H1 (cell line): ENCODE data around the gene L3MBTL4. TPM values are rescaled to one million over a fixed set of nuclear protein-coding genes. Genes with fewer than 3 reads are reported as not detected.

ENCODE experiments used
- CTCF ChIA-PET: fragments of 300-600 bp; sonication (Branson Sonifier 250); formaldehyde crosslinking; loops from one replicate; lab custom pipeline; 2021; ENCODE audit not compliant: partially characterized antibody; lab: Charles Lee
- POLR2A ChIA-PET: fragments of 300-600 bp; sonication (Branson Sonifier 250); formaldehyde crosslinking; loops from one replicate; lab custom pipeline; 2021; ENCODE audit warnings: inconsistent platforms; ENCODE audit not compliant: partially characterized antibody; lab: Charles Lee
- DNase-seq, 2 experiments: peaks; one replicate each; pipeline versions ENCODE4 v3.0.0 to v3.0.0-alpha.2; 2010 to 2022; ENCODE audit warnings: low spot score in 2 of 2, low read depth in 1 of 2, mixed read lengths in 1 of 2
- FAIRE-seq: peaks from 2 replicates; lab custom pipeline; 2011; peaks lifted over from hg19 to GRCh38; lab: Jason Lieb, UNC
- H2AFZ ChIP-seq: 2 replicates; pipeline ENCODE4 v1.8.1; 2012; ENCODE audit warnings: low read length, inconsistent platforms
- H2AK5ac ChIP-seq: 2 replicates; pipeline ENCODE4 v1.6.1; 2013; ENCODE audit warnings: low read depth, low read length
- H2BK120ac ChIP-seq: replicated peaks from 2 replicates; pipeline ENCODE3; 2013; ENCODE audit warnings: low read depth, low read length, inconsistent platforms
- H2BK12ac ChIP-seq: 2 replicates; pipeline ENCODE4 v1.6.1; 2013; ENCODE audit warnings: low read depth, low read length
- H2BK15ac ChIP-seq: 2 replicates; pipeline ENCODE4 v1.6.1; 2013; ENCODE audit warnings: low read length
- H2BK20ac ChIP-seq: 2 replicates; pipeline ENCODE4 v1.6.1; 2013; ENCODE audit warnings: low read length
- H2BK5ac ChIP-seq: 2 replicates; pipeline ENCODE4 v1.6.1; 2013; ENCODE audit warnings: low read depth, low read length
- H3K14ac ChIP-seq: 2 replicates; pipeline ENCODE4 v1.6.1; 2013; ENCODE audit warnings: inconsistent platforms; ENCODE audit not compliant: insufficient read length
- H3K18ac ChIP-seq: 2 replicates; pipeline ENCODE4 v1.6.1; 2013; ENCODE audit warnings: low read length; ENCODE audit errors: extremely low read depth
- H3K23ac ChIP-seq: 2 replicates; pipeline ENCODE4 v1.6.1; 2013; ENCODE audit warnings: inconsistent platforms; ENCODE audit not compliant: insufficient read length
- H3K23me2 ChIP-seq: 2 replicates; pipeline ENCODE4 v1.6.1; 2013; ENCODE audit warnings: low read depth, low read length
- H3K27ac ChIP-seq: 2 replicates; pipeline ENCODE4 v1.6.1; 2011; ENCODE audit warnings: low read depth, low read length, inconsistent platforms
- H3K27me3 ChIP-seq, 4 experiments: replicated peaks in 1 of 4; 1 replicate in 1 of 4; 2 replicates in 3 of 4; pipeline versions ENCODE4 v1.6.1 to v1.8.1; 2011 to 2013; ENCODE audit warnings: low read length in 3 of 4, mild to moderate bottlenecking in 3 of 4, inconsistent platforms in 2 of 4, mixed read lengths in 2 of 4, moderate library complexity in 1 of 4; ENCODE audit not compliant: control insufficient read depth in 3 of 4, insufficient read depth in 3 of 4; ENCODE audit errors: extremely low read depth in 1 of 4
- H3K36me3 ChIP-seq, 4 experiments: 2 replicates each; pipeline versions ENCODE4 v1.6.1 to v1.8.1; 2011 to 2013; ENCODE audit warnings: mild to moderate bottlenecking in 4 of 4, low read length in 3 of 4, moderate library complexity in 2 of 4, control low read depth in 1 of 4, inconsistent platforms in 1 of 4; ENCODE audit not compliant: insufficient read depth in 4 of 4, control insufficient read depth in 2 of 4
- H3K4ac ChIP-seq: replicated peaks from 2 replicates; pipeline ENCODE3; 2013; ENCODE audit warnings: low read length, low read depth, mixed read lengths, inconsistent platforms; ENCODE audit not compliant: insufficient read length
- H3K4me1 ChIP-seq, 4 experiments: replicated peaks in 1 of 4; 1 replicate in 1 of 4; 2 replicates in 3 of 4; pipeline versions ENCODE4 v1.6.1 to v1.8.1; 2011 to 2013; ENCODE audit warnings: low read length in 3 of 4, inconsistent platforms in 2 of 4, mixed read lengths in 1 of 4; ENCODE audit not compliant: insufficient read depth in 4 of 4, control insufficient read depth in 3 of 4
- H3K4me2 ChIP-seq, 2 experiments: 2 replicates each; pipeline versions ENCODE4 v1.6.1 to v1.8.1; 2011 to 2013; ENCODE audit warnings: low read depth in 2 of 2, low read length in 2 of 2, control low read depth in 1 of 2, inconsistent platforms in 1 of 2, mild to moderate bottlenecking in 1 of 2; ENCODE audit not compliant: insufficient read depth in 1 of 2
- H3K4me3 ChIP-seq, 4 experiments: fragments of 200-600, 300-600 bp in 1 of 4; sonication (generic), shearing (Covaris generic), sonication (Bioruptor Twin) in 1 of 4; 2 replicates each; pipeline versions ENCODE4 v1.5.1 to v1.8.1; 2011 to 2016; ENCODE audit warnings: low read length in 4 of 4, low read depth in 3 of 4, control low read depth in 2 of 4, inconsistent platforms in 2 of 4, mild to moderate bottlenecking in 2 of 4, mixed read lengths in 1 of 4, moderate library complexity in 1 of 4; ENCODE audit not compliant: insufficient read depth in 2 of 4; ENCODE audit errors: extremely low read depth in 1 of 4
- H3K56ac ChIP-seq: replicated peaks from 2 replicates; pipeline ENCODE3; 2013; ENCODE audit warnings: low read depth, mild to moderate bottlenecking, mixed read lengths, low read length, inconsistent platforms; ENCODE audit not compliant: insufficient read length
- H3K79me1 ChIP-seq: 2 replicates; pipeline ENCODE4 v1.6.1; 2013; ENCODE audit warnings: low read depth, low read length, control low read depth
- H3K79me2 ChIP-seq, 2 experiments: 2 replicates each; pipeline versions ENCODE4 v1.6.1 to v1.8.1; 2012 to 2013; ENCODE audit warnings: low read length in 2 of 2, mild to moderate bottlenecking in 2 of 2, inconsistent platforms in 1 of 2; ENCODE audit not compliant: insufficient read depth in 2 of 2, control insufficient read depth in 1 of 2
- H3K9ac ChIP-seq, 4 experiments: replicated peaks in 1 of 4; 1 replicate in 1 of 4; 2 replicates in 3 of 4; pipeline versions ENCODE4 v1.6.1 to v1.8.1; 2011 to 2013; ENCODE audit warnings: low read depth in 3 of 4, low read length in 3 of 4, control low read depth in 2 of 4, mild to moderate bottlenecking in 2 of 4, moderate library complexity in 2 of 4, inconsistent platforms in 1 of 4; ENCODE audit errors: extremely low read depth in 1 of 4
- H3K9me3 ChIP-seq, 2 experiments: 2 replicates each; pipeline versions ENCODE4 v1.6.1 to v1.8.1; 2012 to 2013; ENCODE audit warnings: mild to moderate bottlenecking in 2 of 2, moderate library complexity in 2 of 2, control low read depth in 1 of 2, inconsistent platforms in 1 of 2, low read depth in 1 of 2, low read length in 1 of 2, mixed read lengths in 1 of 2; ENCODE audit not compliant: insufficient read depth in 2 of 2
- H4K20me1 ChIP-seq, 2 experiments: replicated peaks in 1 of 2; 2 replicates each; pipeline versions ENCODE3 to v1.8.1; 2011 to 2013; ENCODE audit warnings: inconsistent platforms in 2 of 2, low read length in 2 of 2, mild to moderate bottlenecking in 1 of 2; ENCODE audit not compliant: insufficient read depth in 2 of 2, control insufficient read depth in 1 of 2
- H4K5ac ChIP-seq: 2 replicates; pipeline ENCODE4 v1.6.1; 2013; ENCODE audit warnings: low read length, low read depth, mixed read lengths, inconsistent platforms; ENCODE audit not compliant: insufficient read length
- H4K8ac ChIP-seq: 2 replicates; pipeline ENCODE4 v1.8.0; 2013; ENCODE audit warnings: mild to moderate bottlenecking, moderate library complexity, low read length, inconsistent platforms; ENCODE audit not compliant: insufficient read depth; ENCODE audit errors: extremely low read depth
- H4K91ac ChIP-seq: replicated peaks from 2 replicates; pipeline ENCODE3; 2013; ENCODE audit warnings: low read length, mixed read lengths, inconsistent platforms; ENCODE audit not compliant: insufficient read length
- CTCF ChIP-seq, 3 experiments: IDR thresholded peaks; 1 replicate in 2 of 3; 2 replicates in 1 of 3; pipeline versions ENCODE4 v1.5.1 to v1.6.1; 2011; ENCODE audit warnings: low read length in 3 of 3, mild to moderate bottlenecking in 3 of 3, inconsistent platforms in 2 of 3, low read depth in 1 of 3, moderate library complexity in 1 of 3; ENCODE audit not compliant: insufficient read depth in 1 of 3; ENCODE audit errors: control extremely low read depth in 1 of 3
- RAD21 ChIP-seq, 2 experiments: IDR thresholded peaks in 1 of 2; conservative IDR thresholded peaks in 1 of 2; 2 replicates each; pipeline ENCODE4 v1.6.1; 2011; ENCODE audit warnings: low read depth in 2 of 2, low read length in 2 of 2, improper control_type of control experiment in 1 of 2, inconsistent platforms in 1 of 2, mild to moderate bottlenecking in 1 of 2, moderate library complexity in 1 of 2
- RXRA ChIP-seq: IDR thresholded peaks from 2 replicates; pipeline ENCODE4 v1.6.1; 2011; ENCODE audit warnings: low read depth, mild to moderate bottlenecking, low read length, moderate library complexity; ENCODE audit not compliant: insufficient read depth
- YY1 ChIP-seq: IDR thresholded peaks from 2 replicates; pipeline ENCODE4 v1.6.1; 2011; ENCODE audit warnings: low read depth, mild to moderate bottlenecking, low read length
- WGBS, 2 experiments: shearing (Covaris generic) in 1 of 2; methylation state at CpG; one replicate each; pipeline versions ENCODE4 v1.1.6 to v1.1.7; 2013 to 2015; ENCODE audit warnings: low lambda C conversion rate in 2 of 2, mixed read lengths in 2 of 2, inconsistent platforms in 1 of 2, low coverage in 1 of 2, missing lambda C conversion rate in 1 of 2; ENCODE audit not compliant: insufficient replicate concordance in 2 of 2, insufficient coverage in 1 of 2, insufficient read length in 1 of 2; ENCODE audit errors: extremely low coverage in 1 of 2, missing lambda C conversion rate in 1 of 2; 5-methylcytosine and 5-hydroxymethylcytosine counted together
- polyA plus RNA-seq, 7 experiments: library from polyadenylated mRNA; depleted of rRNA in 3 of 7; stranded (reverse) in 5 of 7; unstranded in 2 of 7; fragments of >200 nt in 5 of 7; fragments of 200-250 nt in 2 of 7; gene quantifications; 1 replicate in 5 of 7; 2 replicates in 1 of 7; 4 replicates in 1 of 7; pipeline versions ENCODE4 v1.2.1 to v1.2.3, GENCODE V29; 2011 to 2013; ENCODE audit warnings: missing spikeins in 2 of 7, mixed read lengths in 2 of 7
- total RNA-seq: library from RNA; stranded (reverse); fragmentation: NEBNext Ultra II Directional; extraction: Animal tissue kit (Norgen Biotek cat#: 25700); gene quantifications from 2 replicates; pipeline ENCODE4 v1.2.1, GENCODE V29; 2021

L3MBTL4 gene
- total and polyA plus RNA-seq, 2 of the 8 experiments (the other 6 are each of a cell fraction or from before 2014, with no cell fraction given): 1.0 to 2.1 TPM

DNA sequence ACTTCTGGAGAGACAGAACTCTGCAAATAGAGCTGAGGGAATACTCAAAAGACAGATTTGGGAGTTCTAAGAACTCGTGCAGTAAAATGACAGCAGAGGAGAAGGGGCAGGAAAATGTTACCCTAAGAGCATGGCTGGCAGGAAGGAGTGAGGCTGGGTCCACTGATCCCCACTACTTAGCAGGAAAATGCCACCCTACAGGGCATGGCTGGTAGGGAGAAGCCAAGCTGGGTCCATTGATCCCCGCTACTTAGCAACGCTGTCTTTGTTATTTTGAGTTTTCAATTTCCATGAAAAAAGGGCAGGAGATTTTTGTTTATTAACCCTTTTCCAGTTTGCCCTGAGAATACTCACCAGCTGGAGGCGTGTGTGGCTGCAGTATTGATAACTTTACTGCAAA, 419.1 kb downstream of the L3MBTL4 start:
- Histone ChIP-seq H3K27ac (no peak overlapping the region), H4K91ac (no peak overlapping the region), H3K4me2 (peak overlapping the region; percentile 30 to 35; a peak in 3 of 4 replicates), H3K36me3 (no peaks in the 10 kb centered on the region), H2BK120ac (no peak overlapping the region), H4K20me1 (no peaks in the 10 kb centered on the region), H3K79me2 (no peaks in the 10 kb centered on the region), H3K23ac (no peak overlapping the region), H3K27me3 (no peaks in the 10 kb centered on the region; a peak in 1 of 7 replicates), H3K79me1 (no peaks in the 10 kb centered on the region), H2BK20ac (no peak overlapping the region), H3K18ac (no peak overlapping the region; the same call in 1 of the 2 replicates), H3K9me3 (no peaks in the 10 kb centered on the region; a peak in 1 of 4 replicates), H2BK15ac (no peak overlapping the region), H3K4me1 (peaks cover 8 to 21% (median 19%) of the 10 kb centered on the region in 4 experiments; a peak in 5 of 7 replicates), H3K14ac (no peak overlapping the region), H3K4ac (no peak overlapping the region), H3K56ac (no peak overlapping the region), H4K5ac (no peak overlapping the region), H2AK5ac (no peak overlapping the region), H2BK12ac (no peak overlapping the region), H3K9ac (no peak overlapping the region), H3K23me2 (peaks cover 2% of the 10 kb centered on the region; the same call in 1 of the 2 replicates), H2BK5ac (no peak overlapping the region), H2AFZ (no peak overlapping the region), H4K8ac (no peak overlapping the region), H3K4me3 (peak overlapping the region in 1 of 4 experiments; percentile 30; a peak in 1 of 8 replicates)
- ChIA-PET POLR2A (no interaction called here), CTCF (interaction anchor here (1.2 to 2.1 kb wide), 4 partner anchors 23 to 487 kb away, joined by 3 to 10 read pairs (median 4); no protein-coding TSS in a partner anchor)
- TF ChIP-seq RXRA: no peak
- TF ChIP-seq CTCF (IDR thresholded peaks at IDR 0.05; ENCODE audit: control extremely low read depth in 1 of 3, insufficient read depth in 1 of 3, low read depth in 1 of 3, low read length in 3 of 3): peak in 1 of 3 experiments; percentile 13; a peak in 1 of 4 replicates
- peak in 1 of 2 experiments; percentile 2; a peak in 1 of 4 replicates for TF ChIP-seq RAD21 (IDR thresholded peaks at IDR 0.05 in 1 of 2, conservative IDR thresholded peaks at IDR 0.05 in 1 of 2; ENCODE audit: low read depth in 2 of 2, low read length in 2 of 2)
- peak; percentile 85 for TF ChIP-seq YY1
- FAIRE-seq (peak; percentile 75), DNase-seq (no peak)
- WGBS, 2 experiments: 7% methylated on average over 4 of the region's 4 CpGs; no CpG with 5 or more reads in 1 of the 2 experiments
